HEK293T (cell line): ENCODE measurements around the gene DENND4C.

Source experiments
- LEF1 ChIP-seq: fragments of 450-650 bp; IDR thresholded peaks from 2 replicates; pipeline ENCODE4 v1.6.1; 2017; ENCODE audit warnings: mild to moderate bottlenecking, borderline replicate concordance
- SP1 ChIP-seq: fragments of 450-650 bp; IDR thresholded peaks from 2 replicates; pipeline ENCODE4 v1.6.1; 2017
- SUZ12 ChIP-seq: fragments of 450-650 bp; IDR thresholded peaks from 2 replicates; pipeline ENCODE4 v1.6.1; 2016; ENCODE audit warnings: mild to moderate bottlenecking

- TF ChIP-seq SUZ12: no peak
- no peak for TF ChIP-seq SP1
- TF ChIP-seq LEF1: no peak
These were observed 9.2 kb upstream of the DENND4C start for GRCh38 chr9:19221326-19221725.
